ENCODE measurements around the gene CNKSR3. TPM values are rescaled to one million over a fixed set of nuclear protein-coding genes. Genes with fewer than 3 reads are reported as not detected.

The CNKSR3 gene
- polyA plus RNA-seq, 1 donor from 2014 or later, result 3.0 TPM

- no peaks in the 10 kb centered on the region for H3F3A ChIP-seq (ENCODE audit: insufficient read depth, low read length, poor library complexity, severe bottlenecking)
- no peaks in the 10 kb centered on the region for H3K9me2 ChIP-seq (ENCODE audit: insufficient read depth, low read length)
- H3K4me2 ChIP-seq (ENCODE audit: low read length), result no peak overlapping the region
- no peak overlapping the region for H3K27ac ChIP-seq (ENCODE audit: low read length)
- no peaks in the 10 kb centered on the region for H4K20me1 ChIP-seq (ENCODE audit: insufficient read depth)
- H2AFZ ChIP-seq (ENCODE audit: low read depth, low read length), result no peak overlapping the region
- H3K36me3 ChIP-seq (ENCODE audit: insufficient read depth, low read length), result no peaks in the 10 kb centered on the region
- no peaks in the 10 kb centered on the region for H3K79me2 ChIP-seq (replicated peaks; ENCODE audit: insufficient read depth, low read length)
- TF ChIP-seq, protein P1, sequence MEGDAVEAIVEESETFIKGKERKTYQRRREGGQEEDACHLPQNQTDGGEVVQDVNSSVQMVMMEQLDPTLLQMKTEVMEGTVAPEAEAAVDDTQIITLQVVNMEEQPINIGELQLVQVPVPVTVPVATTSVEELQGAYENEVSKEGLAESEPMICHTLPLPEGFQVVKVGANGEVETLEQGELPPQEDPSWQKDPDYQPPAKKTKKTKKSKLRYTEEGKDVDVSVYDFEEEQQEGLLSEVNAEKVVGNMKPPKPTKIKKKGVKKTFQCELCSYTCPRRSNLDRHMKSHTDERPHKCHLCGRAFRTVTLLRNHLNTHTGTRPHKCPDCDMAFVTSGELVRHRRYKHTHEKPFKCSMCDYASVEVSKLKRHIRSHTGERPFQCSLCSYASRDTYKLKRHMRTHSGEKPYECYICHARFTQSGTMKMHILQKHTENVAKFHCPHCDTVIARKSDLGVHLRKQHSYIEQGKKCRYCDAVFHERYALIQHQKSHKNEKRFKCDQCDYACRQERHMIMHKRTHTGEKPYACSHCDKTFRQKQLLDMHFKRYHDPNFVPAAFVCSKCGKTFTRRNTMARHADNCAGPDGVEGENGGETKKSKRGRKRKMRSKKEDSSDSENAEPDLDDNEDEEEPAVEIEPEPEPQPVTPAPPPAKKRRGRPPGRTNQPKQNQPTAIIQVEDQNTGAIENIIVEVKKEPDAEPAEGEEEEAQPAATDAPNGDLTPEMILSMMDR (IDR thresholded peaks at IDR 0.05; ENCODE audit: poor library complexity, severe bottlenecking), result no peak
- TF ChIP-seq EP300 (conservative IDR thresholded peaks at IDR 0.05; ENCODE audit: poor library complexity, severe bottlenecking) (no peak), RAD21 (conservative IDR thresholded peaks at IDR 0.05) (no peak), POLR2AphosphoS5 (IDR thresholded peaks at IDR 0.05) (no peak), EZH2 (IDR thresholded peaks at IDR 0.05; ENCODE audit: borderline replicate concordance, insufficient read depth, low read length, poor library complexity, severe bottlenecking) (no peak)
- no peak overlapping the region for H3K4me3 ChIP-seq (ENCODE audit: low read length)
- H3K9me3 ChIP-seq (ENCODE audit: low read length), result no peaks in the 10 kb centered on the region
- H3K27me3 ChIP-seq (ENCODE audit: insufficient read depth, low read depth, low read length), result no peaks in the 10 kb centered on the region
- H3K9ac ChIP-seq (ENCODE audit: low read length), result no peak overlapping the region
Measured at GRCh38 chr6:154522576-154522975, 12.1 kb upstream of the CNKSR3 start.

- H3K79me2 ChIP-seq (replicated peaks; ENCODE audit: insufficient read depth, low read length), result no peaks in the 10 kb centered on the region
- H2AFZ ChIP-seq (ENCODE audit: low read depth, low read length), result no peak overlapping the region
- no peaks in the 10 kb centered on the region for H3K36me3 ChIP-seq (ENCODE audit: insufficient read depth, low read length)
- no peaks in the 10 kb centered on the region for H3K27me3 ChIP-seq (ENCODE audit: insufficient read depth, low read depth, low read length)
- H3K9ac ChIP-seq (ENCODE audit: low read length), result no peak overlapping the region
- H3K4me3 ChIP-seq (ENCODE audit: low read length), result no peak overlapping the region
- H3F3A ChIP-seq (ENCODE audit: insufficient read depth, low read length, poor library complexity, severe bottlenecking), result no peaks in the 10 kb centered on the region
- no peaks in the 10 kb centered on the region for H3K9me3 ChIP-seq (ENCODE audit: low read length)
- no peak overlapping the region for H3K4me2 ChIP-seq (ENCODE audit: low read length)
- no peak overlapping the region for H3K27ac ChIP-seq (ENCODE audit: low read length)
- TF ChIP-seq EP300 (conservative IDR thresholded peaks at IDR 0.05; ENCODE audit: poor library complexity, severe bottlenecking) (no peak), POLR2AphosphoS5 (IDR thresholded peaks at IDR 0.05) (no peak), MXI1 (conservative IDR thresholded peaks at IDR 0.05; ENCODE audit: poor library complexity, severe bottlenecking) (no peak), TAF1 (IDR thresholded peaks at IDR 0.05; ENCODE audit: low read depth) (no peak)
- no peaks in the 10 kb centered on the region for H4K20me1 ChIP-seq (ENCODE audit: insufficient read depth)
- H3K9me2 ChIP-seq (ENCODE audit: insufficient read depth, low read length), result no peaks in the 10 kb centered on the region
Measured at GRCh38 chr6:154521412-154521811, 10.9 kb upstream of the CNKSR3 start.

DNA sequence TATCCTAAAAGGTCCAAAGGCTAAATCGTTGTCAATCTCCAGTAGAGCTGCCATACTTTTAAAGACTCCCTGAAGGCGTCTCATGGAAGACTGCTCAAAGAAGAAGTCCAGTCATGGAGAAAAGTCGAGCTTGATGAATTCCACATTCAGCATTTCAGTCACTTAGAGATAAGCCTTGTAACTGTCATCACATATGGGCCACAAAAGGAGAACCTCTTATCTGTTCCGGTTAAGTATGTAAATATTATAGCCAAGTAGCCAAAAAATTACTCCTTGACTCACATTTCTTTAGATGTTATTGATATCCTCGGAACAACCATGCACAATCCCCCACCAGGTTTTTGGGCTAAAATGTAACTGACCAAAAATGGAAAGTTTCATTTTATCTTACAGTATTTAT lies 9.8 kb upstream of the CNKSR3 start:
- Histone ChIP-seq H3K4me3 (ENCODE audit: low read length) (no peak overlapping the region), H3K36me3 (ENCODE audit: insufficient read depth, low read length) (no peaks in the 10 kb centered on the region)

More for the DNA sequence above, 9.8 kb upstream of the CNKSR3 start:
- no peaks in the 10 kb centered on the region for H3K9me3 ChIP-seq (ENCODE audit: low read length)
- no peaks in the 10 kb centered on the region for H3F3A ChIP-seq (ENCODE audit: insufficient read depth, low read length, poor library complexity, severe bottlenecking)
- H3K79me2 ChIP-seq (replicated peaks; ENCODE audit: insufficient read depth, low read length), result no peaks in the 10 kb centered on the region
- TF ChIP-seq RAD21 (conservative IDR thresholded peaks at IDR 0.05) (no peak), REST (IDR thresholded peaks at IDR 0.05; ENCODE audit: borderline replicate concordance) (no peak), EZH2 (IDR thresholded peaks at IDR 0.05; ENCODE audit: borderline replicate concordance, insufficient read depth, low read length, poor library complexity, severe bottlenecking) (no peak), SMC3 (conservative IDR thresholded peaks at IDR 0.05; ENCODE audit: poor library complexity) (no peak), POLR2AphosphoS5 (IDR thresholded peaks at IDR 0.05) (no peak), MXI1 (conservative IDR thresholded peaks at IDR 0.05; ENCODE audit: poor library complexity, severe bottlenecking) (no peak), TAF1 (IDR thresholded peaks at IDR 0.05; ENCODE audit: low read depth) (no peak), EP300 (conservative IDR thresholded peaks at IDR 0.05; ENCODE audit: poor library complexity, severe bottlenecking) (no peak)
- TF ChIP-seq, protein P1 (IDR thresholded peaks at IDR 0.05; ENCODE audit: poor library complexity, severe bottlenecking), result no peak
- H3K27me3 ChIP-seq (ENCODE audit: insufficient read depth, low read depth, low read length), result no peaks in the 10 kb centered on the region
- H3K9me2 ChIP-seq (ENCODE audit: insufficient read depth, low read length), result no peaks in the 10 kb centered on the region
- no peak overlapping the region for H3K4me2 ChIP-seq (ENCODE audit: low read length)
- H2AFZ ChIP-seq (ENCODE audit: low read depth, low read length), result no peak overlapping the region
- H4K20me1 ChIP-seq (ENCODE audit: insufficient read depth), result no peaks in the 10 kb centered on the region
- no peak overlapping the region for H3K9ac ChIP-seq (ENCODE audit: low read length)
- no peak overlapping the region for H3K27ac ChIP-seq (ENCODE audit: low read length)

Measured in neural cell (in vitro differentiated cells).